WTC11 (cell line): Measurements from ENCODE around the gene TMED4. TPM values are rescaled to one million over a fixed set of nuclear protein-coding genes. Genes with fewer than 3 reads are reported as not detected.

Experiments
- total RNA-seq: library from RNA; stranded (reverse); gene quantifications from 3 replicates; pipeline ENCODE4 v1.2.3, GENCODE V29; 2021

Gene TMED4
- total RNA-seq, 1 experiment from 2014 or later = 58.6 TPM

Other genes starting within 250 kb of the TMED4 start
- gene NUDCD3, start 91.6 kb downstream of the TMED4 start, total RNA-seq = 71.8 to 83.9 TPM (median 82.7 TPM) in 3 replicates
- 0.15 to 0.18 TPM (median 0.16 TPM) in 3 replicates for gene NPC1L1, start 40.9 kb downstream of the TMED4 start, total RNA-seq
- 69.4 to 83.1 TPM (median 74.5 TPM) in 3 replicates for gene DDX56, start 8.3 kb downstream of the TMED4 start, total RNA-seq
- 79.6 to 90.5 TPM (median 89.7 TPM) in 3 replicates for gene OGDH, start 24.4 kb upstream of the TMED4 start, total RNA-seq
- 97.0 to 102 TPM (median 99.1 TPM) in 3 replicates for gene ZMIZ2, start 166.6 kb upstream of the TMED4 start, total RNA-seq
- 2,465 to 2,581 TPM (median 2,516 TPM) in 3 replicates for gene PPIA, start 214.4 kb upstream of the TMED4 start, total RNA-seq